IPS-18c (cell line): ENCODE data around the gene PCMT1.
"Not testable (repeated sequence)": the region's sequence is repeated elsewhere in the genome, so short reads cannot be mapped to it uniquely, and the experiment has no call there.

Experiments used
- H3K4me3 ChIP-seq: 2 replicates; pipeline ENCODE4 v1.7.0; 2013; ENCODE audit warnings: low read depth, mild to moderate bottlenecking, low read length, moderate library complexity; ENCODE audit not compliant: insufficient read depth
- H3K9me3 ChIP-seq: one replicate; pipeline ENCODE4 v1.6.1; 2013; ENCODE audit warnings: mild to moderate bottlenecking, low read length, moderate library complexity; ENCODE audit not compliant: control insufficient read depth, insufficient read depth

The PCMT1 gene

DNA sequence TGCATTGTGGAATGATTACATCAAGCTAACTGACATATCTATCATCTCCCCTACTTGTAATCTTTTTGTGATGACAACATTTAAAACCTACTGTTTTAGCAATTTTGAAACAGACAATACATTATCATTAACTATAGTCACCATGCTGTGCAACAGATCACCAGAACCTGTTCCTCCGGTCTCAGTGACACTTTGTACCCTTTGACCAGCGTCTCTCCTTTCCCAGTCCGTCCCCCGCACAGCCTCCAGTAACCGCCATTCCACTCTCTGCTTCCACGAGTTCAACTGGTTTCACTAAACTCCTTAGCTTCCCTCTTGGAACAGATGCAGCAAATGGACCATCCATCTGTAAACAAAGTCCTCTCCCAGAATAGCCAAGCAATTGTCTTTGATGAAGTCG is 92.8 kb downstream of the PCMT1 start:
- no peak overlapping the region for H3K4me3 ChIP-seq
- no peaks in the 10 kb centered on the region for H3K9me3 ChIP-seq

DNA sequence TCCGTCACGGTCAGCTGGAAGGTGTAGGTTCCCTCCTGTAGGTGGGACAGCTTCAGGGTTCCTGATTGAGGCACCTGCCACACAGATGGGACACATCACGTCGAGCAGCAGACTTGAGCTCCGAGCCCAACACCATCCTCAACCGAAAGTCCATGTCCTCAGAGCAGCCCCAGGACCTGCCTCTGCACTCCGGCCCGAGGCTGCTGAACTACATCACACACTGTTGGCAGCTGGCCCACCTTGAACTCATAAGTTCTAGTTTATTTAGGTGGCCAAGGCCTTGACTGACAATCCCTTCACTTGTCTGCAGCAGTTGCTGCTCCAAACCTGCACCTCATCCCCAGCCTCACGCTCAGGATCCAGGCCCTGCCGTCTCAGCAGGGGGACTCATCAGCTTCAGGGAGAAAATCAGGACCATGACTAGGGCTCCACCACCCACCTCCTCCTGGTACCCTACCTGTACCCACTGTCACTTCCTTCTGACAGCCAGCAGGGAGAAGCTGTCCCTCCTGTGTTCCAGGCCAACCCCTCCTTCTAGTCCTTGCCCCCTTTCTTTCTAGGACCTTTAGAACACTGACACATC is 93.6 kb downstream of the PCMT1 start:
- H3K9me3 ChIP-seq, result no peaks in the 10 kb centered on the region
- no peak overlapping the region for H3K4me3 ChIP-seq

DNA sequence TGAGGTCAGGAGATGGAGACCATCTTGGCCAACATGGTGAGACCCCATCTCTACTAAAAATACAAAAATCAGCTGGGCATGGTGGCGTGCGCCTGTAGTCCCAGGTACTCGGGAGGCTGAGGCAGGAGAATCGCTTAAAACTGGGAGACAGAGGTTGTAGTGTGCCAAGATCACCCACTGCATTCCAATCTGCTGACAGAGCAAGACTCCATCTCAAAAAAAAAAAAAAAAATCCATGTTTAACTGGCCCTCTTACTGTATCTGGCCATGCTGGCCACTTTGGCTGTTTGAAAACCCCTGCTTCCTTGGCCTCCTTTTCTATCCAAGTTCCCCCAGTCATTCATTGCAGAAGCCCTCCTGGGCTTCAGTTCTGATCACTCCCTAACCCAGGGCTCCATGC is 94.5 kb downstream of the PCMT1 start:
- H3K4me3 ChIP-seq, H3K9me3 ChIP-seq: not testable (repeated sequence)

DNA sequence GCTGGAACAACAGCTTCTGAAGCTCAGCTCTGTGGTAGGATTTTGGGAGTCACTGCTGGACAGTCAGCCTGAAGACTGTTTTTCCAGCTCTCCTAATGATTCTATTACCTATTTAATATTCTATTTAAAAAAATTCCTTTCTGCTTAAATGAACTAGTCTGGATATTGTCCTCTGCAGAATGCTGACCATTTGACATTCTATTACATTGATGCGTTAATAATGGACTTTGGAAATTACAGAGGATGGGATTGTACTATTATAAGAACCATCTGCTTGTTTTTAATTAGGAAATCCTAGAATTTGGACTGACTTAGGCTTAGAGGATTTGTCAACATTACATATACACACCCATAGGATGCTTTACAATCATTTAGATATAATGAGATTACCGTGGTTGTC is 94.9 kb downstream of the PCMT1 start:
- Histone ChIP-seq H3K4me3 (no peak overlapping the region), H3K9me3 (no peaks in the 10 kb centered on the region)

DNA sequence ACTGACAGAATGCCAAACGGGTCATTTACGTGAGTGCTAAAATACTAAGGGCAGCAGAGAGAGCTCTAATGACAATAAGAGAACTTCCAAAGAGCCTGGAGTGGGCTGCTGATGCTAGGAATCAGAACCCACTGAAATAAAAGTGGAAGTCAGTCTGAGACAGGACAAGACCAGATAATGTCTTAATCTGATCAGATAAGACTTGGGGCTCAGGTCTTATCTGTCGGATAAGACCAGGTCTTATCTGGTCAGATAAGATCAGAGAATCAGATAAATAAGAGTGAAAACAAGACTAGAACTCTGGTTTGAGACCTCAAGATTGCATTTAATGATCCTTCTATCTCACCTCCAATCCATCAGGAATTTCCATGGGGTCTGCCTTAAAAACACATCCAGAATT is 96.0 kb downstream of the PCMT1 start:
- Histone ChIP-seq H3K4me3 (no peak overlapping the region), H3K9me3 (no peaks in the 10 kb centered on the region)

DNA sequence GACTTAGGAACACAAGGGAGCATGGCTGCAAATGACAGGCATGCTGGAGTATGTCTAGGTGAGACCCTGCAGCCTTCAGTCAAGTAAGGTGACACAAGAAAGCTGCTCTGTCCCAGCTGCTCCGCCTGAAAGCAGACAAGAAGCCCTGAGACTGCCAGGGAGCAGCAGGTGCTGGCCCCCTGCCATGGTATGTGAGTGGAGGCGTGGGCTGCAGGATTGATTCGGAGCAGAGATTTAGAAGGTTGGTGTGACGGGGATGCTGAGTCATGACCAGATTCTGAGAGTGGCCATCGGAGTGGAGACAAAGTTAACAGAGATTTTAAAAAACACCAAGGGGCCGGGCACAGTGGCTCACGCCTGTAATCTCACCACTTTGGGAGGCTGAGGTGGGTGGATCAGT is 96.8 kb downstream of the PCMT1 start:
- no peaks in the 10 kb centered on the region for H3K9me3 ChIP-seq
- H3K4me3 ChIP-seq, result no peak overlapping the region

DNA sequence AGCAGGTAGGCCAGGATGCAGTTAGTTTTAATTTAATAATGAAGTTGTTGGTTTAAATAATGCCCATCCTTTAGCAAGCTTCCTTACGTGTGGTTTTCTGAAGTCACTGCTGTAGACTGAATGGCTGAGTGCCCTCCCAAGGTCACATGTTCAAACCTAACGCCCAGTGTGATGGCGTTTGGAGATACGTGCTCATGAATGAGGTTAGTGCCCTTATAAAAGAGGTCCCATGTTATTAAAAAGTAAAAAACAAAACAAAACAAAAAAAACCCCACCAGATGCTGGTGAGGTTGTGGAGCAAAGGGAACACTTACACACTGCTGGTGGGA is 98.4 kb downstream of the PCMT1 start:
- Histone ChIP-seq H3K9me3 (no peaks in the 10 kb centered on the region), H3K4me3 (no peak overlapping the region)

DNA sequence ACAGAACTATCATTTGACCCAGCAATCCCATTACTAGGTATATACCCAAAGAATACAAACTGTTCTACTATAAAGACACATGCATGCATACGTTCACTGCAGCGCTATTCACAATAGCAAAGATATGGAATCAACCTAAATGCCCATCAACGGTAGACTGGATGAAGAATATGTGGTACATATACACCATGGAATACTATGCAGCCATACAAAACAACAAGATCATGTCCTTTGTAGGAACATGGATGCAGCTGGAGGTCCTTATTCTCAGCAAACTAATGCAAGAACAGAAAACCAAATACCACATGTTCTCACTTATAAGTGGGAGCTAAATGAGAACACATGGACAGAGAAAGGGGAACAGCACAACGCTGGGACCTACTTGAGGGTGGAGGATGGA is 98.8 kb downstream of the PCMT1 start:
- H3K9me3 ChIP-seq, H3K4me3 ChIP-seq: not testable (repeated sequence)

DNA sequence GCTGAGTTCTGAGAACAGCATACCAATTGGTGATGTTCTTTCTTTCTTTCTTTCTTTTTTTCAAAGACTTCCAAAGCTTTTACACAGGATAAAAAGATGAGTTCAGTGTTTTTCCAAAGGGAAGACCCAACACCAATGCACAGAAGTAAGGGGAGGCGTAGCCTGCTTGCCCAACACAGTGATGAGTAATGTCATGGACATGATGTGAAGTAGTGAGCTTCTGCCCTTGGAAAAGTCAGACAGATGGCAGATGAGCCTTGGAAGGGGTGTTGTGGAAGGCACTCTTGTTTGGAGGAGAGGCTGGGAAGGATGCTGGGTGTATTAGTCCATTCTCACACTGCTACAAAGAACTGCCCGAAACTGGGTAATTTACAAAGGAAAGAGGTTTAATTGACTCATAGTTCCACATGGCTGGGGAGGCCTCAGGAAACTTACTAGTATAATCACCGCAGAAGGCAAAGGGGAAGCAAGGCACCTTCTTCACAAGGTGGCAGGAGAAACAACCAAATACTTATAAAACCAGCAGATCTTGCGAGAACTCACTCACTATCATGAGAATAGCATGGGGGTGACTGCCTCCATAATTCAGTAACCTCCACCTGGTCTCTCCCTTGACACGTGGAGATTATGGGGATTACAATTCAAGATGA is 102.0 kb downstream of the PCMT1 start:
- no peaks in the 10 kb centered on the region for H3K9me3 ChIP-seq
- H3K4me3 ChIP-seq, result no peak overlapping the region

DNA sequence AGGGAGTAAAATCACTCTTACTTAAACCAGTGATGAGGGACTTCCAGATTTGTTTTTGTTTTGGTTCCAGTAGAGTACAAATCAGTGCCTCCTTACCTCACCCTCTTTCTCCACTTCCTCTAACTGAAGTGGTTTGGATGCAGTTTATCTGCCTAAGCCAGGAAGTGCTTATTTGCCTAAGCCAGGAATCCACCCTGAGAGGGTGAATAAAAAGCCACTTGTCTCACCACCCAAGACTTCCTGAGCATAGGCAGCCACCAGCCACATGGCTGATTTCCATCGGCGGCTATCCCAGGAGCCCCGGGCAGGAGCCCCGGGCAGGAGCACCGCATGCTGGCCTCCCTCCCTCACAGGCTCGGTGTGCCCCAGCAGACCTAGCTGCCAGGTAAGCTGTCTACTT is 102.6 kb downstream of the PCMT1 start:
- Histone ChIP-seq H3K4me3 (no peak overlapping the region), H3K9me3 (no peaks in the 10 kb centered on the region)

DNA sequence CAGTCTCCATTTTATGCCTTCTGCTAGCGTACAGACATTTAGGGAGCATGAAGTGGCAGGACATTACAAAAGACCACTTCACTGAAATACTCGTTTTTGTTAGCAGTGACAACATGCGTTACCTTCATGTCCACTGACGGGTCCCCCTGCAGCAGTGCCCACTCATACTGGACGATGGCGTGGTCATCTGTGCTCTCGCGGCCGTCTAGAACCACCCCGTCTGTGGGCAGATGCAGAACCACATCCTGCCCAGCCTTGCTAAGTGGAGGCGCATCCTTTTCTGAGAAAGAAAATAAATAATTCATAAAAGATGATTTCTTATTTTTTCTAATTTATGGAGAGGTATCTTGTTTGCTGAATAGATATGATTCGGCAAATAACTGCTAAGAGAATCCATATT is 103.3 kb downstream of the PCMT1 start:
- H3K4me3 ChIP-seq, result no peak overlapping the region
- no peaks in the 10 kb centered on the region for H3K9me3 ChIP-seq

DNA sequence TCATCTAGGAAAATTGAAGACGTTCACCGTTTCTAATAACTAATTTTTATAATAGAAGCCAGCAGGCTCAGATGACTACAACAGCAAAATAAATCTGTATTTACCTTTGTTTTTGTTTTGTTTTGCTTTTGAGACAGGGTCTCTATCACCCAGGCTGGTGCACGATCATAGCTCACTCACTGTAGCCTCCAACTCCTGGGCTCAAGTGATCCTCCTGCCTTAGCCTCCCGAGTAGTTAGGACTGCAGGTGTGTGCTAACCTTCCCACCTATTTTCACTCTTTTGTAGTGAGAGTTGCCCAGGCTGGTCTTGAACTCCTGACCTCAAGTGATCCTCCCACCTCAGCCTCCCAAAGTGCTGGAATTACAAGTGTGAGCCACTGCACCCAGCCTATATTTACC is 104.5 kb downstream of the PCMT1 start:
- not testable (repeated sequence) for H3K9me3 ChIP-seq, H3K4me3 ChIP-seq

DNA sequence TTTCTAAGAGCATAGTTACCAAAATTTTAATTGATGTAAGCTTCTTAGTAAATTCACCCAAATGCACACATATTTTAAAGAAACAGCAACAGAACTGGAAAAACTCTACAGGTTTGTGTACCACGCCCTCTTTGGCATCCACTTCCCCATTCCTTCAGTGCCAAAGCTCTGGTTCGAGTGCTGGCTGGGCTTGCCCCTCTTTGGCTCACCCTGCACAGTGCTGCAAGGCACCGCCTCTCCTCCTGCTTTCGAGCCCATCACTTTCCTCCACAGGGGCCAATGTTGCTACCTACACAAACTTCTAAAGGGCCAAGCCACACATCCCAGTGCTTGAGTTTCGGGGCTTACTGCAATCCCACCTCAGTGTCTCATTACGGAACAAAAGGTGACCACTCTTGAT is 105.0 kb downstream of the PCMT1 start:
- no peaks in the 10 kb centered on the region for H3K9me3 ChIP-seq
- no peak overlapping the region for H3K4me3 ChIP-seq

DNA sequence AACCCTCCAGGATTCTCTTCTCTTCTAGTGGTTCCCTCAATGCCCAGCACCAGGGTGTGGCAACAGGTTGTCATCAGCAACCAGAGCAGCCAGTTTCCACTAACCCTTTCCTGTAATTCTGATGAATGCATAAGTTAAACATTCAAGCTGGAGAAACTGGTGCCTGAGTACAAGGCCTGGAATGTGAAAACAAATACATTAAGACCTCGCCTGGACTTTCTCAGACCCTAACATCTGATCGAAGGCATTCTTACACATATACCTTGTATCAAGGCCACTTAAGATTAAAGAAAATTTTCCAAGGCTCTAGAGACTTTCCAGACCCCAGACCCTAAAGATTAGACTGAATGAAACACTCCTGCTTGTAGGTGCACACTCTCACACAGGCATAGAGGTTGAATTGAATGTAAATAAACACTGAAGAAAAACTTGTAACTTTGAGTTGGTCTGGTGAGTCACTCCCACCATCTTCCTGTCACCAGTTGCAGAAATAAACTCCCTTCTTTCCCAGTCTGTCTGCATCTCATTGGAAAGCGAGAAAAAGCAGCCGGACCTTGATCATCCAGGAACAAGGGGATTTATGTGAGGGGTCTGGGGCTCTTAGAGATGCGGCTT is 105.6 kb downstream of the PCMT1 start:
- no peaks in the 10 kb centered on the region for H3K9me3 ChIP-seq
- H3K4me3 ChIP-seq, result no peak overlapping the region

DNA sequence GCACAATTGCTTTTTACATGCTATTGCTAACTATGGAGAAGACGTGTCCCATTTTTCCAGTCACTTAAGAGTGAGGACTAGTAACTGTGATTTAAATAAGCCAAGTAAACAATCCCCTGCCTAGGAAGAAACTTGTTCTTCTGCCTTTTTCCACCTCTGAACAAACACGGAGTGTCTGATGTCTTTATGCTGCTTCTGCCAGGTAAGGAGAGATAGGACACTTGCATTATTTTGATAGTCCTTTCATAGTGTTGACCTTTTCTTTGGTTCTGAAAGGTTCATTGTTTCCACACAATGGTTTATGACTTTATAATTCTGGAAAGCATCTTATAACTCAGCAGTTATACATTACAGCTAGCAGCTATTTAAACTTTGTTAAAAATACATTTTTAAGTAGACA is 106.2 kb downstream of the PCMT1 start:
- Histone ChIP-seq H3K9me3 (no peaks in the 10 kb centered on the region), H3K4me3 (no peak overlapping the region)

DNA sequence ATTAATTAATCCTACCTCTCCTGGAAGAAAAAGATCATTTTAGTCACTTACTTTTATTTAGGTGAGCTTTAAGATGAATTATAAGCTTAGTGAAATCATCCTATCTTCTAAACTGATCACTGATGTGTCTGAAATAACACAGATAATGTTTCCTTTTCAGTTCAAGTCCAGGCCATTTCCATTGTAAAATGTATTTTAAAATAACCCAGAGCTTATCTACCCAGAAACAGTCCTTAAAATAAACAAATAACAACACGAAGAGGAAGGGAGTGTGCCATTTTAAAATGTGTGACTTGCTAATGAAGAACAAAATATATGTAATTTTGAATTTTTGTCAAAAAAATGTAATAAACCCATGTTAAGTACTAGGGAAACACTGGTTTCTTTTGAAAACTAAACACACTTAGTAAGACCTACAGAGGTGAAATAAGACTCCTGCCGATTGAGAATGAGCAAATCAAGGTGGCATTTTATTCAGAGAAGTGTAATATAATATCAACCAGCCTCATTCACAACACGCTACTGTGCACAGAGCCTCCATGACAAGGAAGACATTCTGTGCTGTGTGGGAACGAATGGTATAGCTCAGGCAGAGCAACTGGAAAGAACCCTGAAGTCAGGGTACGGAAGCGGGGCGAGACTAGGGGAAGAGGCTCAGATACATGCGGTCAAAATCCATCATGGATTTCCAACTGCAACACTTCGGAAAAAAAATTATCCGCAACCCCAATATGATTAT is 106.9 kb downstream of the PCMT1 start:
- Histone ChIP-seq H3K9me3 (no peaks in the 10 kb centered on the region), H3K4me3 (no peak overlapping the region)

DNA sequence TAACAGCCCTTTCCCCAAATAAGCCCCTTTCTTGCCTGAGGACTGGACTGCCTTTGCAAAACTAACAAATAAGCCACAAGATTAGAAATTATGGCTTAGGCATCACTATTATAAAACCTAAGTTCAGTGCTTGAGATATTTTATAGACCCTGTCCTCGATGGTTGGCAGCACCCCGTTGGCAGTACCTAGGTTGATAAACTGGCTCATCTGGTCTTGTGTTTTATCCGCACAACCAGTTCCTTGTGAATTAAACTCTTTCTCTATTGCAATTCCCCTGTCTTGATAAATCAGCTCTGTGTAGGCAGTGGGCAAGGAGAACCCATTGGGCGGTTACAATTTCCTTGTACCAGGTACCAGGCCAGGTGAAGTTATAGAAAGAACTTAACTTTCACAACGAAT is 108.0 kb downstream of the PCMT1 start:
- H3K4me3 ChIP-seq, result no peak overlapping the region
- no peaks in the 10 kb centered on the region for H3K9me3 ChIP-seq

DNA sequence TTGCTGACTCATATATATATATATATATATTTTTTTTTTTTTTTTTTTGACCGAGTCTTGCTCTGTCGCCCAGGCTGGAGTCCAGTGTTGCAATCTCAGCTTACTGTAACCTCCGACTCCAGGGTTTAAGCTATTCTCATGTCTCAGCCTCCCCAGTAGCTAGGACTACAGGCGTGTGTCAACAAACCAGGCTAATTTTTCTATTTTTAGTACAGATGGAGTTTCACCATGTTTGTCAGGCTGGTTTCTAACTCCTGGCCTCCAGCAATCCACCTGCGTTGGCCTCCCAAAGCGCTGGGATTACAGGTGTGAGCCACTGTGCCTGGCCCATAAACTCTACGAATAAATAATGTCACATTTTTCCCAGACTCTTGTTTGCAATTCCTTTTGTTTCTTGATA is 109.8 kb downstream of the PCMT1 start:
- no peak overlapping the region for H3K4me3 ChIP-seq
- H3K9me3 ChIP-seq, result no peaks in the 10 kb centered on the region
